ENCODE results near the gene PABPC1L.

The PABPC1L gene

GRCh38 chr20:44888226-44889103 is 21.4 kb upstream of the PABPC1L start:
- peak; percentile 51 for DNase-seq (ENCODE audit: low read depth)
- TF ChIP-seq, protein P1, sequence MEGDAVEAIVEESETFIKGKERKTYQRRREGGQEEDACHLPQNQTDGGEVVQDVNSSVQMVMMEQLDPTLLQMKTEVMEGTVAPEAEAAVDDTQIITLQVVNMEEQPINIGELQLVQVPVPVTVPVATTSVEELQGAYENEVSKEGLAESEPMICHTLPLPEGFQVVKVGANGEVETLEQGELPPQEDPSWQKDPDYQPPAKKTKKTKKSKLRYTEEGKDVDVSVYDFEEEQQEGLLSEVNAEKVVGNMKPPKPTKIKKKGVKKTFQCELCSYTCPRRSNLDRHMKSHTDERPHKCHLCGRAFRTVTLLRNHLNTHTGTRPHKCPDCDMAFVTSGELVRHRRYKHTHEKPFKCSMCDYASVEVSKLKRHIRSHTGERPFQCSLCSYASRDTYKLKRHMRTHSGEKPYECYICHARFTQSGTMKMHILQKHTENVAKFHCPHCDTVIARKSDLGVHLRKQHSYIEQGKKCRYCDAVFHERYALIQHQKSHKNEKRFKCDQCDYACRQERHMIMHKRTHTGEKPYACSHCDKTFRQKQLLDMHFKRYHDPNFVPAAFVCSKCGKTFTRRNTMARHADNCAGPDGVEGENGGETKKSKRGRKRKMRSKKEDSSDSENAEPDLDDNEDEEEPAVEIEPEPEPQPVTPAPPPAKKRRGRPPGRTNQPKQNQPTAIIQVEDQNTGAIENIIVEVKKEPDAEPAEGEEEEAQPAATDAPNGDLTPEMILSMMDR (conservative IDR thresholded peaks at IDR 0.05; ENCODE audit: low read depth, low read length): peak; percentile 45
- no peak overlapping the region for H3K4me3 ChIP-seq (ENCODE audit: low read depth, low read length)

GRCh38 chr20:44891826-44892225 is 18.0 kb upstream of the PABPC1L start:
- no peak overlapping the region for H3K4me3 ChIP-seq (ENCODE audit: low read depth, low read length)
- DNase-seq (ENCODE audit: low read depth): no peak
- TF ChIP-seq, protein P1 (conservative IDR thresholded peaks at IDR 0.05; ENCODE audit: low read depth, low read length): no peak

- TF ChIP-seq, protein P1 (conservative IDR thresholded peaks at IDR 0.05; ENCODE audit: low read depth, low read length): no peak
- DNase-seq (ENCODE audit: low read depth): no peak
- no peak overlapping the region for H3K4me3 ChIP-seq (ENCODE audit: low read depth, low read length)
Measured at GRCh38 chr20:44894959-44895358, 14.9 kb upstream of the PABPC1L start.

DNA sequence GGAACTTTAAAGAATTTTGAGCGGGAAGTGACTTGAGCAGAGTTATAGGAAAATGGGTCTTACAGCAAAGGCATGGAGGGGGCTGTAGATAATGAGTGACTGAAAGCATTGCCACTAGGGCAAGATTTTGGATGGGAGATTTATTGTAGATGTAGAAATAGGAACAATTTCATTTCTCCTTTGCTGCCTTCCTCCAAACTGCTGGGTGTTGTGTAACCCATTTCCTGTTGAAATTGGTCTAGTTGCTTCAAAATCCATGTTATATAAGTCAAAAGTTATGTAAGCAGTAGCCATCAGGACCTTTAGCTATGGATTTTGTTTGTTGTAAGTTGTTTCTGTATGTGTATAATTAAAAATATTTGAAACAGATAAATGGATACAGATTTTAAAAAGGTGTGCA is 13.3 kb upstream of the PABPC1L start:
- peak; percentile 58 for DNase-seq (ENCODE audit: low read depth)
- TF ChIP-seq, protein P1 (conservative IDR thresholded peaks at IDR 0.05; ENCODE audit: low read depth, low read length): no peak
- no peak overlapping the region for H3K4me3 ChIP-seq (ENCODE audit: low read depth, low read length)

DNA sequence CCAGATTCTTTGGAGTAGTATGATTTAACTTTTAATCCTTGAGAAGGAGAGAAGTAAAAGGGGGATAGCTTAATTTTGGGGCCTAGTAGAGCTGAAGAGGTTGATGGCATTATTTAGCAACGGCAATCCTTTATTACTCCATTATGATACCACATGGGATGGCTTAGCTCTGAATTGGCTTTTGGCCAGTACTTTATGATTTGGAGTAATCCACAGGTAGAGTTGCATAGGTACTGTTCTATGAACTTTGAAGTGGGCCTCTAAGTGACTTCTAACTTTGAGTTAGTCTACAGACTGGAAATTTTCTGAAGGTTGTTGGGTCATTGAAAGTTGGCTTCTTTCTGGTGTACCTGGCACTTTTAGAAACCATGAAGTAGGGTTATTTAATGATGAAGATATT is 12.7 kb upstream of the PABPC1L start:
- DNase-seq (ENCODE audit: low read depth): no peak
- TF ChIP-seq, protein P1 (conservative IDR thresholded peaks at IDR 0.05; ENCODE audit: low read depth, low read length): no peak
- H3K4me3 ChIP-seq (ENCODE audit: low read depth, low read length): no peak overlapping the region

DNA sequence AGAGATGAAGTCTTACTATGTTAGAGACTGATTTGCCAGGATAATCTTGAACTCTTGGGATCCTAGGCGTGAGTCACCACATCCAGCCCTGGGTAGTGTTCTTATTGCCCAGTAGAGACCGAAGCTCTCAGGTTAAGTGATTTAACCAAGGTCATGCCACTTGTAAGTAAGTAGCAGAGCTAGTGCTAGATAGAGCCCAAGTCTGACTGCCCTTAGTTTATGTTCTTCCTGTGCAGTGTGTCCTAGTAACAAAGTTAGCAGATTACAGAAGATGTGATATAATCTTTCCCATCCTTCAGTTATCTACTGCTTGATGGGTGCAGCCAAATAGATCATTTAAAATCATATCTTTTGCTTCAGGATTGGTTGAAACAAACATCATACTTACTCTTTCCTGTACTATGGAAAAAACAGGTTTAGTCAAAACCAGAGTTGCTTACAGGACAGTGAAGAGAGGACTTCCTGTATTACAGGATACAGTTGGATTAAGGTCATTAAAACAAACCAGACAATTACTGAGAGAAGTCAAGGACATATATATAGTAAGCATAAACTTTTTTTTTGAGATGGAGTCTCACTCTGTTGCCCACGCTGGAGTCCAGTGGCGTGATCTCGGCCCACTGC is 9.5 kb upstream of the PABPC1L start:
- TF ChIP-seq, protein P1 (conservative IDR thresholded peaks at IDR 0.05; ENCODE audit: low read depth, low read length): no peak
- no peak overlapping the region for H3K4me3 ChIP-seq (ENCODE audit: low read depth, low read length)
- DNase-seq (ENCODE audit: low read depth): no peak

All from choroid plexus epithelial cell (primary cell).